SK-N-SH treated with all-trans-retinoic acid at 6 μM for 48 hours (cell line): ENCODE data around the gene FAM171A1.
A peak's percentile ranks its signal among the peaks of the same experiment; 100 is the strongest.

Source experiments
- ATAC-seq: fragments of 200-7000 bp; cut with Tn5 transposase; 3 replicates; pipeline ENCODE4 v1.9.1; 2020; ENCODE audit warnings: mild to moderate bottlenecking, moderate library complexity
- GLIS3 ChIP-seq: fragments of 250-450 bp; sonication (Bioruptor Pico); IDR thresholded peaks from 2 replicates; pipeline ENCODE4 v1.5.0; 2020; ENCODE audit warnings: mild to moderate bottlenecking, moderate library complexity
- ISL1 ChIP-seq: fragments of 250-450 bp; sonication (Bioruptor Pico); IDR thresholded peaks from 2 replicates; pipeline ENCODE4 v2.1.2; 2022; ENCODE audit warnings: mild to moderate bottlenecking, moderate library complexity
- OSR1 ChIP-seq: fragments of 250-450 bp; sonication (Bioruptor Pico); IDR thresholded peaks from 2 replicates; pipeline ENCODE4 v1.8.0; 2022; ENCODE audit warnings: moderate library complexity, mild to moderate bottlenecking, inconsistent platforms
- PATZ1 ChIP-seq: fragments of 250-450 bp; sonication (Bioruptor Pico); IDR thresholded peaks from 2 replicates; pipeline ENCODE4 v1.8.0; 2020; ENCODE audit warnings: mild to moderate bottlenecking, moderate library complexity, borderline replicate concordance
- TCF4 ChIP-seq: fragments of 250-450 bp; sonication (Bioruptor Pico); IDR thresholded peaks from 2 replicates; pipeline ENCODE4 v1.8.0; 2021; ENCODE audit warnings: mild to moderate bottlenecking, moderate library complexity, borderline replicate concordance
- TOX ChIP-seq: fragments of 250-450 bp; sonication (Bioruptor Pico); IDR thresholded peaks from 2 replicates; pipeline ENCODE4 v1.8.0; 2021; ENCODE audit warnings: mild to moderate bottlenecking, moderate library complexity, borderline replicate concordance
- ZFP3 ChIP-seq: fragments of 250-450 bp; sonication (Bioruptor Pico); IDR thresholded peaks from 2 replicates; pipeline ENCODE4 v1.5.0; 2020; ENCODE audit warnings: mild to moderate bottlenecking, moderate library complexity
- ZFP30 ChIP-seq: fragments of 450-650 bp; formaldehyde crosslinking; IDR thresholded peaks from 2 replicates; pipeline ENCODE4 v1.5.0; 2022; ENCODE audit warnings: mild to moderate bottlenecking, moderate library complexity
- ZNF565 ChIP-seq: fragments of 450-650 bp; formaldehyde crosslinking; conservative IDR thresholded peaks from 2 replicates; pipeline ENCODE4 v1.5.0; 2020; ENCODE audit warnings: low read depth, mild to moderate bottlenecking, moderate library complexity
- ZNF70 ChIP-seq: fragments of 450-650 bp; formaldehyde crosslinking; IDR thresholded peaks from 2 replicates; pipeline ENCODE4 v1.5.0; 2020; ENCODE audit warnings: mild to moderate bottlenecking, moderate library complexity
- ZNF8 ChIP-seq: fragments of 450-650 bp; formaldehyde crosslinking; IDR thresholded peaks from 2 replicates; pipeline ENCODE4 v1.5.0; 2020; ENCODE audit warnings: mild to moderate bottlenecking, moderate library complexity
- TF ChIP-seq, protein P1 (sequence below): fragments of 250-450 bp; sonication (Bioruptor Pico); IDR thresholded peaks from 2 replicates; pipeline ENCODE4 v1.8.0; 2021; ENCODE audit warnings: low read depth, mild to moderate bottlenecking, moderate library complexity, borderline replicate concordance
- TF ChIP-seq, protein P2 (sequence below): fragments of 250-450 bp; sonication (Bioruptor Pico); IDR thresholded peaks from 2 replicates; pipeline ENCODE4 v1.5.1; 2020; ENCODE audit warnings: low read depth, mild to moderate bottlenecking, moderate library complexity

Gene FAM171A1

DNA sequence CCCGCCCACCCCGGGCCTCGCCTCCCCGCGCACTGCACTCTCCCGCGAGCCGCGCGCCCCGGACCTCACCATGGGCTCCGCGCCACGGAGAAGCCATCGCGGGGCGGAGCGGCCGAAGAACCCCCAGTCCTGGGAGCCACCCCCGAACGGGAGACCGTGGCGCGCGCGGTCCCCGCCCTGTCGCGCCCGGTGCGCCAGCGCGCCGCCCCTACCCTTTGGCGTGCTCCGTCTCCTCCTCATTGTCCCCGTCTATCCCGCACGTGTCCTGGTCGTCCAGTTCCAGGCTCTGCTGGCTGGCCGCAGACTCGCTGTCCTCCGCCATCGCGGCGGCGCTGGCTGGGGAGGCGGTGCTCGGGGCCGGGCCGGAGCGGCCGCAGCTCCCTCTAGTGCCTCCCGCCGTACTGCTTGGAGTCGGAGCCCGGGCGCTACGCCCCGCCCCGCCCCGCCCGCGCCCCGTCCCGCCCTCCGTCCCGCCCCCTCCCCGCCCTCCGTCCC lies 202.8 kb downstream of the FAM171A1 start, which contains the start of gene NMT2:
Gene NMT2 (minus strand): TSS at position 403 of the 495 bp plus-strand sequence. CDS start 81 bp downstream, at position 322.
- ATAC-seq = peak; percentile 90
- TF ChIP-seq GLIS3 (CRISPR knock-in tag) = peak; percentile 49; the same call in 1 of the 2 replicates
- 0 out of 2 replicates have a peak, but pooled peaks have one; percentile 9 for TF ChIP-seq ZNF70 (CRISPR knock-in tag)
- TF ChIP-seq ZNF565 = no peak

GRCh38 chr10:15167411-15168290 lies 203.4 kb downstream of the FAM171A1 start:
- peak; percentile 78 for ATAC-seq
- no peak for TF ChIP-seq TCF4 (CRISPR knock-in tag)
- TF ChIP-seq, all 23 proteins: peak for 0

DNA sequence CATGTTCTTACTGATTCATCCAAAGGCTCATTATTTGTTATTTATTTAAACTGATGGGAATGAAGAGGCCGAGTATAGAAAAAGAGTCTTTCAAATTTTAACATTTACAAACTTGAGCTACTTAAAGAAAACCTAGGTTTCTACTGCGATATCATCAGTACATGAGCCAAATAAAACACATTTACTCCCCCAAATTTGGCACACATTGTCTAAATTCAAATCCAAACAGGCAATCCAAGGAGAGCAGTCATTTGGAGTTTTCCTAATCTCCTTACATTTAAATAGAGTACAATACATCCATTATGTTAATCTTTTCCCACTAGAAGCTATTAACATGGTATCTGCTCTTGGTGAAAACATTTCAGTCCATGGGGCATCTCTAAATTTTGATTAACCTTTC lies 204.8 kb downstream of the FAM171A1 start:
- ATAC-seq = no peak
- no peak for TF ChIP-seq ZFP30 (CRISPR knock-in tag)
- TF ChIP-seq, protein P1, sequence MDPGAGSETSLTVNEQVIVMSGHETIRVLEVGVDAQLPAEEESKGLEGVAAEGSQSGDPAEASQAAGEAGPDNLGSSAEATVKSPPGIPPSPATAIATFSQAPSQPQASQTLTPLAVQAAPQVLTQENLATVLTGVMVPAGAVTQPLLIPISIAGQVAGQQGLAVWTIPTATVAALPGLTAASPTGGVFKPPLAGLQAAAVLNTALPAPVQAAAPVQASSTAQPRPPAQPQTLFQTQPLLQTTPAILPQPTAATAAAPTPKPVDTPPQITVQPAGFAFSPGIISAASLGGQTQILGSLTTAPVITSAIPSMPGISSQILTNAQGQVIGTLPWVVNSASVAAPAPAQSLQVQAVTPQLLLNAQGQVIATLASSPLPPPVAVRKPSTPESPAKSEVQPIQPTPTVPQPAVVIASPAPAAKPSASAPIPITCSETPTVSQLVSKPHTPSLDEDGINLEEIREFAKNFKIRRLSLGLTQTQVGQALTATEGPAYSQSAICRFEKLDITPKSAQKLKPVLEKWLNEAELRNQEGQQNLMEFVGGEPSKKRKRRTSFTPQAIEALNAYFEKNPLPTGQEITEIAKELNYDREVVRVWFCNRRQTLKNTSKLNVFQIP (CRISPR knock-in tag) = no peak
- TF ChIP-seq, protein P2, sequence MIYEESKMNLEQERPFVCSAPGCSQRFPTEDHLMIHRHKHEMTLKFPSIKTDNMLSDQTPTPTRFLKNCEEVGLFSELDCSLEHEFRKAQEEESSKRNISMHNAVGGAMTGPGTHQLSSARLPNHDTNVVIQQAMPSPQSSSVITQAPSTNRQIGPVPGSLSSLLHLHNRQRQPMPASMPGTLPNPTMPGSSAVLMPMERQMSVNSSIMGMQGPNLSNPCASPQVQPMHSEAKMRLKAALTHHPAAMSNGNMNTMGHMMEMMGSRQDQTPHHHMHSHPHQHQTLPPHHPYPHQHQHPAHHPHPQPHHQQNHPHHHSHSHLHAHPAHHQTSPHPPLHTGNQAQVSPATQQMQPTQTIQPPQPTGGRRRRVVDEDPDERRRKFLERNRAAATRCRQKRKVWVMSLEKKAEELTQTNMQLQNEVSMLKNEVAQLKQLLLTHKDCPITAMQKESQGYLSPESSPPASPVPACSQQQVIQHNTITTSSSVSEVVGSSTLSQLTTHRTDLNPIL (CRISPR knock-in tag) = no peak
- no peak for TF ChIP-seq ZNF8 (CRISPR knock-in tag)
- no peak for TF ChIP-seq PATZ1

DNA sequence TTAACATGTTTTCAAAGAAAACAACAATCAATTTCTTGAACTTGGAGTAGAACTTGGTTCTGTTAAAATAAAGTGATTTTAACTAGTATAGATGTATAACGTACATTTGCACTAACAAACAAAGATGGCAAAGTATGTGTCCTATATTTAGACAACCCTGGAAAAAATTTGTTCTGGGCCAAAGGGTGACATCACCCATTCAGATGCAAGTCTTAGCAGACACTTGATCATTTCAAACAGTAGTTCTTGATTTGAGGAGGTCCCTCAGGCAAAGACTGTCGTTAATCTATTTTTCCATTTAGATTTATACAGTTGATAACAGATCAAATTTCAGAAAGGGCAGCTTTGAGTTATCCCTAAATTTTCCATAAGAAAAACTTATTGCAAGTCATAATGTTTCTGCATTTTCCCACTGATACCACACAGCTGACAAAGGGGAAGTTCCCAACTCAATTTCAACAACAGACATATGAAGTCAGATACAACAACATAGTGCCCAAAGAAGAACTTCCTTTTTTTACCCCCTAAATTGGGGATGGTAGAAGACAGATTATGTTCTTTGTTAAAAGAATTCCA lies 207.7 kb downstream of the FAM171A1 start:
- TF ChIP-seq ZNF8 (CRISPR knock-in tag) (no peak), OSR1 (CRISPR knock-in tag) (no peak), TOX (CRISPR knock-in tag) (no peak), ZFP3 (CRISPR knock-in tag) (no peak), ISL1 (CRISPR knock-in tag) (no peak)
- TF ChIP-seq, all 23 proteins: peak for 0
- ATAC-seq = no peak
